Progenitor cell of endocrine pancreas (in vitro differentiated cells): ENCODE measurements around the gene ZBTB47. TPM values are rescaled to one million over a fixed set of nuclear protein-coding genes. Genes with fewer than 3 reads are reported as not detected.

Experiments
- DNase-seq: peaks from one replicate; pipeline ENCODE4 v3.0.0; 2021; ENCODE audit warnings: low spot score; ENCODE audit not compliant: unreplicated experiment
- H3K27ac Mint-ChIP-seq: 2 replicates; pipeline ENCODE4 v1.8.0; 2021; ENCODE audit warnings: mild to moderate bottlenecking, moderate library complexity, mixed read lengths
- H3K27me3 Mint-ChIP-seq: 2 replicates; pipeline ENCODE4 v1.8.0; 2021; ENCODE audit warnings: mixed read lengths
- H3K36me3 Mint-ChIP-seq: 2 replicates; pipeline ENCODE4 v1.8.0; 2022; ENCODE audit warnings: mixed read lengths; ENCODE audit not compliant: insufficient read depth
- H3K4me1 Mint-ChIP-seq: 2 replicates; pipeline ENCODE4 v1.8.0; 2021; ENCODE audit warnings: low read depth, mixed read lengths
- H3K4me3 Mint-ChIP-seq: 2 replicates; pipeline ENCODE4 v1.8.0; 2021; ENCODE audit warnings: low read depth, mild to moderate bottlenecking, moderate library complexity, mixed read lengths
- H3K9me3 Mint-ChIP-seq: 2 replicates; pipeline ENCODE4 v1.8.0; 2021; ENCODE audit warnings: low read depth, mixed read lengths
- total RNA-seq: library from RNA; stranded (reverse); gene quantifications from 2 replicates; pipeline ENCODE4 v1.2.1, GENCODE V29; 2021
- TF ChIP-seq, protein P1 (sequence below): fragments of 200-600 bp; sonication (generic); IDR thresholded peaks from one replicate; pipeline ENCODE4 v1.5.0; 2021; ENCODE audit warnings: antibody characterized with exemption, mild to moderate bottlenecking; ENCODE audit not compliant: unreplicated experiment

The ZBTB47 gene
- total RNA-seq, 1 donor from 2014 or later, result 9.7 TPM

DNA sequence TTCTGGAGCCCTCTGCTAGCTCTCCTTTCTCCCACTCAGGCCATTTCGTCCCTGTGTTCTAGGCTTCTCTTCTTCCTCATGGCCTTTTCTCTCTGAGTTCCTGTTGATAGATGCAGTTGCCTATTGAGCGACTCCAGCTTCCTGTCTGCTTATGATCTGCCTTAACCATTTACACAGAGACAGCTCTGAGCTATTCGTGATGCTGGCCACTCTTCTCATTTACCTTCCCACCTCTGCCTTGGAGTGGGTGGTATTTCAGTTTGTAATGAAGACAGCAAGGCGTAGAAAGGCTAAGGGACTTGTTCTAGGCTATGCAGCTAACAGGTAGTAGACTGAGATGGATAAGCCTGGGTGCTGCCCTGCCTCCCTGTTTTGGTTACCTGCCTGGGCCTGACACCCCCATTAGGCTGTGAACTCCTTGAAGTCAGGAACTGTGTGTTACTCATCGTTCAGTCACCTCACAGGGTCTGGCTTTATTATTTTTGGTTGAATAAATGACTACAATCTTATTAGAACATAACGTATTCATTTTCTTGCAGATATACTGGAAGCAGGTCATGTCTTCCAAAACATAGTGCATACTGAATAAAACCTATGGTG is 12.6 kb upstream of the ZBTB47 start:
- Mint-ChIP-seq H3K36me3 (peaks cover 26% of the 10 kb centered on the region), H3K4me1 (no peaks in the 10 kb centered on the region), H3K27me3 (no peaks in the 10 kb centered on the region), H3K27ac (peak overlapping the region; percentile 59), H3K4me3 (no peak overlapping the region), H3K9me3 (no peaks in the 10 kb centered on the region)
- no peak for DNase-seq
- TF ChIP-seq, protein P1, sequence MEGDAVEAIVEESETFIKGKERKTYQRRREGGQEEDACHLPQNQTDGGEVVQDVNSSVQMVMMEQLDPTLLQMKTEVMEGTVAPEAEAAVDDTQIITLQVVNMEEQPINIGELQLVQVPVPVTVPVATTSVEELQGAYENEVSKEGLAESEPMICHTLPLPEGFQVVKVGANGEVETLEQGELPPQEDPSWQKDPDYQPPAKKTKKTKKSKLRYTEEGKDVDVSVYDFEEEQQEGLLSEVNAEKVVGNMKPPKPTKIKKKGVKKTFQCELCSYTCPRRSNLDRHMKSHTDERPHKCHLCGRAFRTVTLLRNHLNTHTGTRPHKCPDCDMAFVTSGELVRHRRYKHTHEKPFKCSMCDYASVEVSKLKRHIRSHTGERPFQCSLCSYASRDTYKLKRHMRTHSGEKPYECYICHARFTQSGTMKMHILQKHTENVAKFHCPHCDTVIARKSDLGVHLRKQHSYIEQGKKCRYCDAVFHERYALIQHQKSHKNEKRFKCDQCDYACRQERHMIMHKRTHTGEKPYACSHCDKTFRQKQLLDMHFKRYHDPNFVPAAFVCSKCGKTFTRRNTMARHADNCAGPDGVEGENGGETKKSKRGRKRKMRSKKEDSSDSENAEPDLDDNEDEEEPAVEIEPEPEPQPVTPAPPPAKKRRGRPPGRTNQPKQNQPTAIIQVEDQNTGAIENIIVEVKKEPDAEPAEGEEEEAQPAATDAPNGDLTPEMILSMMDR, result no peak

DNA sequence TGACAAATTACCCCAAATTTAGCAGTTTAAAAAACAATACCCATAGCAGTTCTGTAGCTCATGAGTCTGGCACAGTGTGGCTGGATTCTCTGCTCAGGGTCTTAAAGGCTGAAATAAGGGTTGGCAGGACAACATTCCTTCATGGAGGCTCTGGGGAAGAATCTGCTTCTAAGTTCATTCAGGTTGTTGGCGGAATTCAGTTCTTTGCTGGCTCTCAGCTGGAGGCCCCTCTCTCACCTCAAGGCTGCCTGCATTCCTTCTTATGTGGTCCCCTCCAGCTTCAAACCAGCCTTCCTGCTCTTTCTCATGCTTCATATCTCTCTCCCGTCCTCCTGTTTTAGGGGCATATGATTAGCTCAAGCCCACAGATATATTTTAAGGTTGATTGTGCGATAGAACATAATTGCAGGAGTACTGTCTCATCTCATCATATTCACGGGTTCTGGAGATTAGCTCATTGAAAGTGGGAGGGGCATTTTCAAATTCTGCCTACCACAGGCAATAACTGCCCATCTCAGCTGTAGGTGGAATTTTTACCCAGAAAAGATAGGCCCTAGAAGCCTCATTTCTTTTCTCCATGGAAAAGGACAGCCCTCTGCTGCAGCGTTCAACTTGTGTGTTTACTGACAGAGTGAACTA is 5.6 kb upstream of the ZBTB47 start:
- no peaks in the 10 kb centered on the region for H3K27me3 Mint-ChIP-seq
- TF ChIP-seq, protein P1, result no peak
- H3K9me3 Mint-ChIP-seq, result no peaks in the 10 kb centered on the region
- H3K27ac Mint-ChIP-seq, result peak overlapping the region; percentile 12
- peaks cover 6% of the 10 kb centered on the region for H3K4me1 Mint-ChIP-seq
- peaks cover 19% of the 10 kb centered on the region for H3K36me3 Mint-ChIP-seq
- no peak overlapping the region for H3K4me3 Mint-ChIP-seq
- DNase-seq, result no peak

DNA sequence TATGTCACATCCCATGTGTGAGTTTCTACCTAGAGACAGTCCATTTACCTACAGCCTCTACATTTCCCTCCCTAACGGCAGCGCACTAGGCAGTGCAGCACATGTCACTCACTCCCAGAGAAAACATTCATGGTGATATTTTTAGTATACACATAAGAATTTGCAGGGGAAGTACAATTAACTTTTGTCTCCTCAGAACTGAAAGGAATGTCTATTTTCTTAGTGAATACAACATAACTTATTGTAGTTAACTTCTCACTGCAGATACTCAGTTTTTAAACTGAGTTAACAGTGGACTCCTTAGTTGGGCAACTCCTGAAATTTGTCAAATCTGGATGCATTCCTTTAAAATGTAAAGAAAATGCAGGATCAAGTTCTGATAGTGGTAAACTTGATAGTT is 4.5 kb upstream of the ZBTB47 start:
- Mint-ChIP-seq H3K4me1 (peaks cover 13% of the 10 kb centered on the region), H3K9me3 (no peaks in the 10 kb centered on the region), H3K27ac (peak overlapping the region; percentile 35), H3K4me3 (no peak overlapping the region), H3K36me3 (peaks cover 16% of the 10 kb centered on the region), H3K27me3 (no peaks in the 10 kb centered on the region)
- TF ChIP-seq, protein P1, result no peak
- no peak for DNase-seq

DNA sequence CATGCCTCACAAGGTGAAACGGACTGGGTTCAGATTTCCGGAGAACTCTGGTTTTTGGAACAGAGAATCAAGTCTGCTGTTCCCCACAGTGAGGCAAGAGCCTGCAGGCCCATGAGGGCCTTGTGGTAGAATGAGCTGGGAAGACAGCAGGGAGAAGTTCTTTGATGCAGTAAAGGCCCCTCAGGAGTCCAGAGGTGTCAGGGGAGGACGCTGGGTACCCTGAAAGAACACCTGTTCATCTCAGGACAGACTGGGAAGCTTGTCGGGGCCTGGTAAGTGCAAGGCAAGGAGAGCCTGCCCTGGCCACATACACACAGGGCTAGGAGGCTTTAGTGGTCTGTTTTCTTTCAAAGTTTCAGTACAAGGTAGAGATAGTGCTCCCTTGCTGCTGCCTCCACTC is 3.7 kb upstream of the ZBTB47 start:
- Mint-ChIP-seq H3K27me3 (no peaks in the 10 kb centered on the region), H3K4me3 (no peak overlapping the region)
- TF ChIP-seq, protein P1, result no peak

DNA sequence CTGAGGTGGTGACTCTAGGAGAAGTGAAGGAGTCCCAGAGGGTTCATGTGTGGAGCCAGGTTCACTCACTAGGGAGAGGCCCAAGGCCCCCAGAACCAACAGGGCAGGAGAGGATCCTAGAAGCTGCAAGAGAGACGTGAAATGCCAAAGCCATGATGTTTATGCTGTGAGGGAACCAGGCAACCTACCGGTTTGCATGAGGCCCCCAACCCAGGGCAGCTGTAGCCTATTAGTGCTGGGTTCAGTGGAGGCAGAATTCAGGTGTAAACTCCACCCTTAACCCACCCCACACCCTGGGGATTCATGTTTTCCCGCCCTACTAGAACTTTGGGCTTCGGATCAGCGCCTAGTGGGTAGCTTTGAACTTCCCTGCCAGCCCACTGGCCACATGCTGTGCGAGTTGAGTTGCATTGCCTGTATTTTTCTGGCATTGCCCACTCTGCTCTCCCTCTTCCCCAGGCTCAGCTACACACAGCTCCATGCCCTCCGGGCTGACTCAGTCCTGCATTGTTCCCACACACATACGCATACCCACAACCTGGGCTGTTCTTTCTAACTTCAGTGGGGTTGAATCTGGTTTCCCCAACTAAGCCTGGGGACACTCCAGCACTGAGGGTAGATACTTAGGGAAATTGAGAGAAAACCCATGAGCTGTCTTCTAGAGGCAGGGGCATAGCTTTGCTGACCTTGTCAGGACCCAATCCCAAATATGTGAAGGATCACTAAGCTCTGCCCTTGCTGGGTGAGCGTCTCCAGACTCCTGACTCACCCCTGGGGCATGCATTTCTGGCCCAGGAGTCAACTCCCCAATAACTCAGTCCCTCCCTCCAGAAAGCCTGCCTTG is 2.0 kb upstream of the ZBTB47 start:
- TF ChIP-seq, protein P1, result no peak
- H3K4me3 Mint-ChIP-seq, result peak overlapping the region; percentile 28
- no peaks in the 10 kb centered on the region for H3K9me3 Mint-ChIP-seq
- no peak for DNase-seq
- peaks cover 13% of the 10 kb centered on the region for H3K4me1 Mint-ChIP-seq
- H3K36me3 Mint-ChIP-seq, result peaks cover 9% of the 10 kb centered on the region
- H3K27ac Mint-ChIP-seq, result peak overlapping the region; percentile 52
- H3K27me3 Mint-ChIP-seq, result no peaks in the 10 kb centered on the region

More for the DNA sequence above, 3.7 kb upstream of the ZBTB47 start:
- H3K36me3 Mint-ChIP-seq, result peaks cover 11% of the 10 kb centered on the region
- H3K9me3 Mint-ChIP-seq, result no peaks in the 10 kb centered on the region
- peak overlapping the region; percentile 35 for H3K27ac Mint-ChIP-seq
- no peak for DNase-seq
- peaks cover 13% of the 10 kb centered on the region for H3K4me1 Mint-ChIP-seq
